Spleen (tissue), 7 donors: Measurements from ENCODE around the gene SCGB1D2.

Experiments used
- POLR2A ChIP-seq, 3 donors: fragments of 450-650 bp; IDR thresholded peaks; one replicate each; pipeline ENCODE4 v1.5.1; 2017; ENCODE audit warnings: antibody characterized with exemption in 3 of 3, mild to moderate bottlenecking in 1 of 3
- TF ChIP-seq, protein P1 (sequence below), 11 experiments: fragments of 200-600 bp in 7 of 11; fragments of 450-650 bp in 4 of 11; sonication (generic) in 4 of 11; IDR thresholded peaks in 8 of 11; conservative IDR thresholded peaks in 3 of 11; 1 replicate in 7 of 11; 2 replicates in 4 of 11; pipeline versions ENCODE4 v1.4.0 to v1.8.0; 2016 to 2021; ENCODE audit warnings: antibody characterized with exemption in 11 of 11, inconsistent platforms in 4 of 11, mild to moderate bottlenecking in 1 of 11
- donor health status: DM: no; HTN: no; CAD: no; lungs with moderate emphysema.
- donor health status: DM: no; HTN: no; CAD: no.
- donor health status: DM: no; HTN: no; CAD: no.

DNA sequence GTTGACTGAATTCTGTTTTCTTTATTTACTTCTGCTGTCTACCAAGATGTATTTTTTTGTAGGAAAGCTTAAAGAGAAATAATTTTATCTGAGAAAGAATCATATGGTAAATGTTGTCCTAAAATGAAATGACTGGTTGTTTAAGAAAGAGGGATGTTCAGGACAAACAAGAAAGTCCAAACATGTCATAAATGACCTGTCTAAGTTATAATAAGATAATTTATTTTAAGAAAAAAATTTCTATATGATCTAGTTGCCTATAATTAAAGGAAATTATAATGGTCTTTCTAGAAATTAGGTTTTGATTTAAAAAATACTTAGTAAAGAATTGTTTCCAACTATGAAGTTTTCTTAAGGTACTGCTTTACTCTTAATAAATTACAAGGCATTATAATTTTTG, 38.4 kb downstream of the SCGB1D2 start:
- TF ChIP-seq, protein P1, sequence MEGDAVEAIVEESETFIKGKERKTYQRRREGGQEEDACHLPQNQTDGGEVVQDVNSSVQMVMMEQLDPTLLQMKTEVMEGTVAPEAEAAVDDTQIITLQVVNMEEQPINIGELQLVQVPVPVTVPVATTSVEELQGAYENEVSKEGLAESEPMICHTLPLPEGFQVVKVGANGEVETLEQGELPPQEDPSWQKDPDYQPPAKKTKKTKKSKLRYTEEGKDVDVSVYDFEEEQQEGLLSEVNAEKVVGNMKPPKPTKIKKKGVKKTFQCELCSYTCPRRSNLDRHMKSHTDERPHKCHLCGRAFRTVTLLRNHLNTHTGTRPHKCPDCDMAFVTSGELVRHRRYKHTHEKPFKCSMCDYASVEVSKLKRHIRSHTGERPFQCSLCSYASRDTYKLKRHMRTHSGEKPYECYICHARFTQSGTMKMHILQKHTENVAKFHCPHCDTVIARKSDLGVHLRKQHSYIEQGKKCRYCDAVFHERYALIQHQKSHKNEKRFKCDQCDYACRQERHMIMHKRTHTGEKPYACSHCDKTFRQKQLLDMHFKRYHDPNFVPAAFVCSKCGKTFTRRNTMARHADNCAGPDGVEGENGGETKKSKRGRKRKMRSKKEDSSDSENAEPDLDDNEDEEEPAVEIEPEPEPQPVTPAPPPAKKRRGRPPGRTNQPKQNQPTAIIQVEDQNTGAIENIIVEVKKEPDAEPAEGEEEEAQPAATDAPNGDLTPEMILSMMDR (IDR thresholded peaks at IDR 0.05 in 8 of 11, conservative IDR thresholded peaks at IDR 0.05 in 3 of 11): no peak
- TF ChIP-seq POLR2A (IDR thresholded peaks at IDR 0.05): no peak
